22Rv1 (cell line): ENCODE measurements around the gene TGM6.

ENCODE experiments used
- ZFX ChIP-seq: fragments of 450-650 bp; IDR thresholded peaks from 2 replicates; pipeline ENCODE4 v1.6.1; 2017; ENCODE audit warnings: antibody characterized with exemption, borderline replicate concordance
- TF ChIP-seq, protein P1 (sequence below): fragments of 450-650 bp; IDR thresholded peaks from 2 replicates; pipeline ENCODE4 v1.5.1; 2017; ENCODE audit warnings: mild to moderate bottlenecking

- TF ChIP-seq, protein P1, sequence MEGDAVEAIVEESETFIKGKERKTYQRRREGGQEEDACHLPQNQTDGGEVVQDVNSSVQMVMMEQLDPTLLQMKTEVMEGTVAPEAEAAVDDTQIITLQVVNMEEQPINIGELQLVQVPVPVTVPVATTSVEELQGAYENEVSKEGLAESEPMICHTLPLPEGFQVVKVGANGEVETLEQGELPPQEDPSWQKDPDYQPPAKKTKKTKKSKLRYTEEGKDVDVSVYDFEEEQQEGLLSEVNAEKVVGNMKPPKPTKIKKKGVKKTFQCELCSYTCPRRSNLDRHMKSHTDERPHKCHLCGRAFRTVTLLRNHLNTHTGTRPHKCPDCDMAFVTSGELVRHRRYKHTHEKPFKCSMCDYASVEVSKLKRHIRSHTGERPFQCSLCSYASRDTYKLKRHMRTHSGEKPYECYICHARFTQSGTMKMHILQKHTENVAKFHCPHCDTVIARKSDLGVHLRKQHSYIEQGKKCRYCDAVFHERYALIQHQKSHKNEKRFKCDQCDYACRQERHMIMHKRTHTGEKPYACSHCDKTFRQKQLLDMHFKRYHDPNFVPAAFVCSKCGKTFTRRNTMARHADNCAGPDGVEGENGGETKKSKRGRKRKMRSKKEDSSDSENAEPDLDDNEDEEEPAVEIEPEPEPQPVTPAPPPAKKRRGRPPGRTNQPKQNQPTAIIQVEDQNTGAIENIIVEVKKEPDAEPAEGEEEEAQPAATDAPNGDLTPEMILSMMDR, result no peak
- TF ChIP-seq ZFX, result no peak
Observed at GRCh38 chr20:2337142-2337541, 43.6 kb upstream of the TGM6 start.
